ENCODE measurements around the gene MRPS27.
"Not testable (repeated sequence)": the region's sequence is repeated elsewhere in the genome, so short reads cannot be mapped to it uniquely, and the experiment has no call there.

MRPS27 gene

DNA sequence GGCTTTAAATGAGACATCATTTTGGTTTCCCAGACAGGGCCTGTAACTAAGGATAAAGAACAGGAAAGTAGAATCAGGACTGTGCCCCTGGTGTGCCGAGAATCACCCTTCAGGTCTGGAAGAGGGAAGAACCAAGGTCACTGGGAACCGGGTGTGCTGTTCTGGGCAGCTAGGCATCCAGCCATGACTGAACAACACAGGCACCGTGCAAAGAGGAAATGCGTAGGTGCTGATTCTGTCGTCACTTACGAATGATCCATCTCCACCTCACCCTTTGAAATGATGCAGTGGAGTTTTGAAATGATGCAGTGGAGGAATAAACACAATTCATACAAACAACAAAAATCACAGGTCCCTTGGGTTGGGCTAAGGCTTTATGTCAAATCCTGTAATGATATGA lies 148.4 kb downstream of the MRPS27 start:
- H3K9me3 Mint-ChIP-seq = no peaks in the 10 kb centered on the region
- peaks cover 55% of the 10 kb centered on the region for H3K27me3 Mint-ChIP-seq (ENCODE audit: low read depth)
- no peak for DNase-seq (ENCODE audit: low spot score)
- H3K36me3 Mint-ChIP-seq (ENCODE audit: low read depth) = no peaks in the 10 kb centered on the region
- no peak overlapping the region for H3K4me3 Mint-ChIP-seq
- no peaks in the 10 kb centered on the region for H3K4me1 Mint-ChIP-seq (ENCODE audit: low read depth)
- H3K27ac Mint-ChIP-seq = no peak overlapping the region

DNA sequence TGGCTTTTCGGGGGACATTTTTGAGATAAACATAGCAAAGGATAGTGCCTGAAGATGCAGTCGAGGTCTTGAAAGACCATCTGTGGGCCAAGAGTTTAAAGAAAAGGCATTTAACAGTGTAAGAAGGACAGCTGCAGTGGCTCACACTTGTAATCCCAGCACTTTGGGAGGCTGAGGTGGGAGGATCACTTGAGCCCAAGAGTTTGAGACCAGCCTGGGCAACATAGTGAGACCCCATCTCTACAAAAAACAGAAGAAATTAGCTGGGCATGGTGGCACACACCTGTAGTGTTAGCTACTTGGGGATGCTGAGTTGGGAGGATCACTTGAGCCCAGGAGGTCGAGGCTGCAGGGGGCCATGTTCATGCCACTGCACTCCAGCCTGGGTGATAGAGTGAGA lies 148.9 kb downstream of the MRPS27 start:
- H3K27ac Mint-ChIP-seq; H3K9me3 Mint-ChIP-seq; H3K4me3 Mint-ChIP-seq; DNase-seq (ENCODE audit: low spot score); H3K36me3 Mint-ChIP-seq (ENCODE audit: low read depth); H3K4me1 Mint-ChIP-seq (ENCODE audit: low read depth): not testable (repeated sequence)
- peaks cover 54% of the 10 kb centered on the region for H3K27me3 Mint-ChIP-seq (ENCODE audit: low read depth)

DNA sequence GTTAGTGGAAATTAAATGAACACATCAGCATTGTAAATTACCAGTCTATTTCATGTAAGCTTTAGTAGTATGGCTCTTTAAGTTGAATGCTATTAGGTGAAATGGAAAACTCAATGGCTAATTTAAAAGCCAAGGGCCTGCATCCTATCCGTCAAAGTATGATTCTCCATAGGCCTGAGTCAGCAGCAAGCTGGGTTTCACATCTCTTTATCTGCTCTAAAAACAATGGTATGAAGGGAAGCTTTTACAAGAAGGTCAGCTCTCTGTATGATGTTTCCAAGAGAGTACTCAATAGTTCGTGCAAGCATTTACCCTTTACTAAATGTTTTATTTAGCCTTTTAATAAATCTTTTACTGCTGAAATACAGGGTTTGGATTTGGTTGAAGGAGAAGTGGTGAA lies 149.9 kb downstream of the MRPS27 start:
- Mint-ChIP-seq H3K4me3 (no peak overlapping the region), H3K27ac (no peak overlapping the region), H3K27me3 (ENCODE audit: low read depth) (peaks cover 44% of the 10 kb centered on the region), H3K36me3 (ENCODE audit: low read depth) (no peaks in the 10 kb centered on the region), H3K9me3 (no peaks in the 10 kb centered on the region), H3K4me1 (ENCODE audit: low read depth) (no peaks in the 10 kb centered on the region)
- DNase-seq (ENCODE audit: low spot score) = no peak
